ENCODE data around the gene OPHN1.

DNA sequence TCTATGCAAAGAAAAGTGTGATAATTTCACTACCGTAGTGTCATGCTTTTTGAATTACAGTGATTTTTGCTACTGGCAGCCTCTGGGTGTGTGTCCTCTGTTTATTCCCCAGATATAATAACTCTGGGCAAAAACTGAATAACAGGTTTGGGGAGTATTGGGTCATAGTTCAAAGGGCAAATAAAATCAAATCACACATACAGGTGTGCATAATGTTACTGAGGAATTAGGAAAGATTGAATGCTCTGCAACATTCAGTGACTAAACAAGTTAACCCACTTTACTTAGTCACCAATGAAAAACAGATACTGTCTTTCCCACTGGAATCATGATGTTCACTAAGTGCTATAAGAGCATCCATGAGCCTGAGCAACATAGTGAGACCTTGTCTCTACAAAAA is 224.3 kb downstream of the OPHN1 start:
- TF ChIP-seq, protein P1, sequence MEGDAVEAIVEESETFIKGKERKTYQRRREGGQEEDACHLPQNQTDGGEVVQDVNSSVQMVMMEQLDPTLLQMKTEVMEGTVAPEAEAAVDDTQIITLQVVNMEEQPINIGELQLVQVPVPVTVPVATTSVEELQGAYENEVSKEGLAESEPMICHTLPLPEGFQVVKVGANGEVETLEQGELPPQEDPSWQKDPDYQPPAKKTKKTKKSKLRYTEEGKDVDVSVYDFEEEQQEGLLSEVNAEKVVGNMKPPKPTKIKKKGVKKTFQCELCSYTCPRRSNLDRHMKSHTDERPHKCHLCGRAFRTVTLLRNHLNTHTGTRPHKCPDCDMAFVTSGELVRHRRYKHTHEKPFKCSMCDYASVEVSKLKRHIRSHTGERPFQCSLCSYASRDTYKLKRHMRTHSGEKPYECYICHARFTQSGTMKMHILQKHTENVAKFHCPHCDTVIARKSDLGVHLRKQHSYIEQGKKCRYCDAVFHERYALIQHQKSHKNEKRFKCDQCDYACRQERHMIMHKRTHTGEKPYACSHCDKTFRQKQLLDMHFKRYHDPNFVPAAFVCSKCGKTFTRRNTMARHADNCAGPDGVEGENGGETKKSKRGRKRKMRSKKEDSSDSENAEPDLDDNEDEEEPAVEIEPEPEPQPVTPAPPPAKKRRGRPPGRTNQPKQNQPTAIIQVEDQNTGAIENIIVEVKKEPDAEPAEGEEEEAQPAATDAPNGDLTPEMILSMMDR (IDR thresholded peaks at IDR 0.05; ENCODE audit: insufficient read depth, low read depth, low read length), result no peak
- no peak for TF ChIP-seq EZH2 (IDR thresholded peaks at IDR 0.05; ENCODE audit: insufficient read depth, low read length)
